Mononuclear cell (primary cell): Measurements from ENCODE around the gene HECA. TPM values are rescaled to one million over a fixed set of nuclear protein-coding genes. Genes with fewer than 3 reads are reported as not detected.
"Not testable (repeated sequence)": the region's sequence is repeated elsewhere in the genome, so short reads cannot be mapped to it uniquely, and the experiment has no call there.

Source experiments
- H3K27me3 ChIP-seq: 2 replicates; pipeline ENCODE4 v1.6.0; 2011; ENCODE audit warnings: low read length, control low read depth; ENCODE audit not compliant: insufficient read depth
- H3K4me1 ChIP-seq: 2 replicates; pipeline ENCODE4 v1.5.1; 2011; ENCODE audit warnings: mild to moderate bottlenecking, low read length, control low read depth; ENCODE audit not compliant: insufficient read depth
- H3K4me3 ChIP-seq: 2 replicates; pipeline ENCODE4 v1.5.1; 2011; ENCODE audit warnings: mild to moderate bottlenecking, low read length, moderate library complexity
- H3K9me3 ChIP-seq: 2 replicates; pipeline ENCODE4 v1.5.1; 2011; ENCODE audit warnings: low read depth, mild to moderate bottlenecking, control low read depth, low read length
- total RNA-seq: library from RNA; depleted of rRNA; stranded (reverse); fragments of >200 nt; gene quantifications from one replicate; pipeline ENCODE4 v1.2.3, GENCODE V29; 2012

The HECA gene
- total RNA-seq, 1 donor, result 200 TPM

GRCh38 chr6:139194740-139195139, 59.9 kb downstream of the HECA start:
- H3K27me3 ChIP-seq, result no peaks in the 10 kb centered on the region
- H3K4me3 ChIP-seq, result no peak overlapping the region
- H3K9me3 ChIP-seq, result no peaks in the 10 kb centered on the region
- H3K4me1 ChIP-seq, result no peaks in the 10 kb centered on the region

- Histone ChIP-seq H3K4me1 (no peaks in the 10 kb centered on the region), H3K9me3 (no peaks in the 10 kb centered on the region), H3K27me3 (no peaks in the 10 kb centered on the region), H3K4me3 (no peak overlapping the region)
Observed at GRCh38 chr6:139198529-139199288, 63.8 kb downstream of the HECA start.

GRCh38 chr6:139201378-139201777, 66.5 kb downstream of the HECA start:
- H3K27me3 ChIP-seq, result no peaks in the 10 kb centered on the region
- no peaks in the 10 kb centered on the region for H3K4me1 ChIP-seq
- no peak overlapping the region for H3K4me3 ChIP-seq
- H3K9me3 ChIP-seq, result peaks cover 10% of the 10 kb centered on the region

- Histone ChIP-seq H3K4me3 (no peak overlapping the region), H3K4me1 (no peaks in the 10 kb centered on the region), H3K9me3 (peaks cover 15% of the 10 kb centered on the region), H3K27me3 (no peaks in the 10 kb centered on the region)
Observed at GRCh38 chr6:139204978-139205377, 70.1 kb downstream of the HECA start.

- H3K27me3 ChIP-seq, result no peaks in the 10 kb centered on the region
Observed at GRCh38 chr6:139205843-139206242, 71.0 kb downstream of the HECA start.

GRCh38 chr6:139210766-139211165, 75.9 kb downstream of the HECA start:
- H3K4me1 ChIP-seq, H3K27me3 ChIP-seq, H3K4me3 ChIP-seq: not testable (repeated sequence)
- H3K9me3 ChIP-seq, result peaks cover 10% of the 10 kb centered on the region

More at GRCh38 chr6:139205843-139206242, 71.0 kb downstream of the HECA start:
- Histone ChIP-seq H3K9me3 (peaks cover 15% of the 10 kb centered on the region), H3K4me1 (no peaks in the 10 kb centered on the region), H3K4me3 (no peak overlapping the region)

GRCh38 chr6:139212460-139212859, 77.6 kb downstream of the HECA start:
- H3K4me1 ChIP-seq, H3K9me3 ChIP-seq, H3K4me3 ChIP-seq, H3K27me3 ChIP-seq: not testable (repeated sequence)

- no peaks in the 10 kb centered on the region for H3K9me3 ChIP-seq
- no peaks in the 10 kb centered on the region for H3K27me3 ChIP-seq
- no peak overlapping the region for H3K4me3 ChIP-seq
- H3K4me1 ChIP-seq, result peaks cover 5% of the 10 kb centered on the region
Observed at GRCh38 chr6:139219271-139219729, 84.4 kb downstream of the HECA start.

GRCh38 chr6:139219746-139220145, 84.9 kb downstream of the HECA start:
- peaks cover 5% of the 10 kb centered on the region for H3K4me1 ChIP-seq
- H3K4me3 ChIP-seq, result no peak overlapping the region
- H3K9me3 ChIP-seq, result no peaks in the 10 kb centered on the region

GRCh38 chr6:139228387-139228786, 93.5 kb downstream of the HECA start:
- H3K9me3 ChIP-seq, H3K4me1 ChIP-seq, H3K27me3 ChIP-seq, H3K4me3 ChIP-seq: not testable (repeated sequence)

More at GRCh38 chr6:139219746-139220145, 84.9 kb downstream of the HECA start:
- H3K27me3 ChIP-seq, result no peaks in the 10 kb centered on the region

Other genes with a start within 250 kb of the HECA start
- gene REPS1, start 146.8 kb upstream of the HECA start, total RNA-seq, result 62.8 TPM
- 43.7 TPM for gene ABRACL, start 106.3 kb upstream of the HECA start, total RNA-seq
- 0.52 TPM for gene TXLNB, start 156.9 kb downstream of the HECA start, total RNA-seq
- 114 TPM for gene CITED2, start 239.6 kb downstream of the HECA start, total RNA-seq